Testis (tissue), 2 donors: Measurements from ENCODE around the gene STRIP1.

ENCODE experiments used
- CTCF ChIP-seq, 3 experiments: fragments of 450-650 bp in 2 of 3; fragments of 200-600 bp in 1 of 3; sonication (generic) in 1 of 3; IDR thresholded peaks; one replicate each; pipeline ENCODE4 v1.5.1; 2016 to 2019; ENCODE audit warnings: antibody characterized with exemption in 3 of 3, mild to moderate bottlenecking in 2 of 3, moderate library complexity in 1 of 3
- POLR2A ChIP-seq: fragments of 450-650 bp; IDR thresholded peaks from one replicate; pipeline ENCODE4 v1.6.1; 2017; ENCODE audit warnings: antibody characterized with exemption, mild to moderate bottlenecking, moderate library complexity

- TF ChIP-seq CTCF (IDR thresholded peaks at IDR 0.05): no peak
- no peak for TF ChIP-seq POLR2A
These were observed 63.2 kb downstream of the STRIP1 start for GRCh38 chr1:110097507-110098221.
